ENCODE data around the gene LMX1A.

DNA sequence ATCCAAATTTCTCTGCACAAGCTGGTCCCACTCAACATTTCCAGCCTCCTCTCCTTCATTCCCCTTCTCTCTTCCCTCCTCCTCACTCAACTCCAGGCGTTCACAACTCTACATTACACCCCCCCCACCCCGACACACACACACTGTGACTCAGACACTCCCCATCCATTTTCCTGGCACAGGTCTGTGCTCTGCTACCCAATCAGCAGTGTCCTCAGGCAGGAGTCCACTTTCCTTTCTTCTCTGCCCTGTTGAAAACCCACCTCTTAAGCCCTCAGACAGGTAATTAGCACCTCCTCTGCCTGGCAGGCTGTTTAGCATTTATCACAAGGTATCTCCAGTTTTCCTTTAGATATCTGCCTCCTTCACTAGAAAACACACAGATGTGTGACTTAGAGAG is 8.8 kb upstream of the LMX1A start:
- TF ChIP-seq ESRRG (CRISPR knock-in tag; IDR thresholded peaks at IDR 0.05) (no peak), TSHZ2 (CRISPR knock-in tag; IDR thresholded peaks at IDR 0.05) (no peak), PATZ1 (CRISPR knock-in tag; IDR thresholded peaks at IDR 0.05; ENCODE audit: borderline replicate concordance) (no peak), ARNTL (CRISPR knock-in tag; IDR thresholded peaks at IDR 0.05; ENCODE audit: borderline replicate concordance, low read depth) (no peak), RARB (CRISPR knock-in tag; IDR thresholded peaks at IDR 0.05) (no peak), TCF4 (CRISPR knock-in tag; IDR thresholded peaks at IDR 0.05; ENCODE audit: borderline replicate concordance) (no peak)
